Activated B cell treated with CpG ODN at 0.5 μM for 24 hours (primary cell): Measurements from ENCODE around the gene SLC4A7. TPM values are rescaled to one million over a fixed set of nuclear protein-coding genes. Genes with fewer than 3 reads are reported as not detected.
"Not testable (repeated sequence)": the region's sequence is repeated elsewhere in the genome, so short reads cannot be mapped to it uniquely, and the experiment has no call there.

Source experiments
- ATAC-seq: fragments of 200-7000 bp; cut with Tn5 transposase; one replicate; pipeline ENCODE4 v1.10.0; 2021; ENCODE audit warnings: low read depth, mild to moderate bottlenecking, moderate library complexity
- CTCF ChIA-PET: fragments of 350-600 bp; sonication (Branson Sonifier 250); formaldehyde crosslinking; loops from one replicate; lab custom pipeline; 2021; ENCODE audit warnings: antibody characterized with exemption; lab: Charles Lee
- POLR2A ChIA-PET: fragments of 350-600 bp; sonication (Branson Sonifier 250); formaldehyde crosslinking; loops from one replicate; lab custom pipeline; 2021; ENCODE audit warnings: antibody characterized with exemption; lab: Charles Lee
- DNase-seq: peaks from one replicate; pipeline ENCODE4 v3.0.0; 2022
- H3K27ac Mint-ChIP-seq: one replicate; pipeline ENCODE4 v1.8.0; 2020; ENCODE audit warnings: mixed read lengths
- H3K27me3 Mint-ChIP-seq: one replicate; pipeline ENCODE4 v1.8.0; 2021; ENCODE audit warnings: mixed read lengths
- H3K36me3 Mint-ChIP-seq: one replicate; pipeline ENCODE4 v1.8.0; 2021; ENCODE audit warnings: low read depth, mixed read lengths
- H3K4me1 Mint-ChIP-seq: one replicate; pipeline ENCODE4 v1.8.0; 2021; ENCODE audit warnings: mixed read lengths
- H3K4me3 Mint-ChIP-seq: one replicate; pipeline ENCODE4 v1.8.0; 2020; ENCODE audit warnings: mild to moderate bottlenecking, mixed read lengths
- H3K9me3 Mint-ChIP-seq: one replicate; pipeline ENCODE4 v1.8.0; 2020; ENCODE audit warnings: mixed read lengths
- intact Hi-C: fragments of 100-400 bp; cut with micrococcal nuclease; formaldehyde crosslinking; loops from one replicate; pipeline ENCODE4 v1.15.1; 2024
- total RNA-seq: library from RNA; stranded (reverse); gene quantifications from 2 replicates; pipeline ENCODE4 v1.2.3, GENCODE V29; 2022
- TF ChIP-seq, protein P1 (sequence below): fragments of 200-600 bp; IDR thresholded peaks from one replicate; pipeline ENCODE4 v1.8.0; 2022; ENCODE audit warnings: antibody characterized with exemption, mild to moderate bottlenecking

SLC4A7 gene
- total RNA-seq, 1 donor from 2014 or later: 31.3 TPM

DNA sequence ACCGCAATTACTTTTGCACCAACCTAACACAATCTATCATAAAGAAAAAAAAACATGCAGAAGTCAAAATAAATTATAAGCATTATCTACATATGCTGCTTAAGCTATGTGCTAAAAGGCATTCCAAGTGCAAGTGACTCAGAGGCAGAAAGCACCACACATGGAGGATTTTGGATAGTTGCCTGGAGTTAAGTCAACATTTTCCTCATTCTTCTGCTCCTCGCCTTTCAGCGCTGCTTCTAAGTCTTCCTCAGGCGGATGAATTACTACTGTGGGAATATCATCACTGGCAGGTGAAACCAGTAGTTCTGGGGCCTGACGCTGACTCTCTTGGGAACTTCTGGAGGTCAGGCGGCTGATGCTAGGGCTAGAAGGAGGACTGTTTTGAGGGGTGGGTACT is 53.1 kb downstream of the SLC4A7 start:
- H3K4me1 Mint-ChIP-seq: no peaks in the 10 kb centered on the region
- no peak for ATAC-seq
- ChIA-PET CTCF (no interaction called here), POLR2A (no interaction called here)
- no peak overlapping the region for H3K27ac Mint-ChIP-seq
- no peaks in the 10 kb centered on the region for H3K27me3 Mint-ChIP-seq
- no peak overlapping the region for H3K4me3 Mint-ChIP-seq
- TF ChIP-seq, protein P1, sequence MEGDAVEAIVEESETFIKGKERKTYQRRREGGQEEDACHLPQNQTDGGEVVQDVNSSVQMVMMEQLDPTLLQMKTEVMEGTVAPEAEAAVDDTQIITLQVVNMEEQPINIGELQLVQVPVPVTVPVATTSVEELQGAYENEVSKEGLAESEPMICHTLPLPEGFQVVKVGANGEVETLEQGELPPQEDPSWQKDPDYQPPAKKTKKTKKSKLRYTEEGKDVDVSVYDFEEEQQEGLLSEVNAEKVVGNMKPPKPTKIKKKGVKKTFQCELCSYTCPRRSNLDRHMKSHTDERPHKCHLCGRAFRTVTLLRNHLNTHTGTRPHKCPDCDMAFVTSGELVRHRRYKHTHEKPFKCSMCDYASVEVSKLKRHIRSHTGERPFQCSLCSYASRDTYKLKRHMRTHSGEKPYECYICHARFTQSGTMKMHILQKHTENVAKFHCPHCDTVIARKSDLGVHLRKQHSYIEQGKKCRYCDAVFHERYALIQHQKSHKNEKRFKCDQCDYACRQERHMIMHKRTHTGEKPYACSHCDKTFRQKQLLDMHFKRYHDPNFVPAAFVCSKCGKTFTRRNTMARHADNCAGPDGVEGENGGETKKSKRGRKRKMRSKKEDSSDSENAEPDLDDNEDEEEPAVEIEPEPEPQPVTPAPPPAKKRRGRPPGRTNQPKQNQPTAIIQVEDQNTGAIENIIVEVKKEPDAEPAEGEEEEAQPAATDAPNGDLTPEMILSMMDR: no peak
- H3K9me3 Mint-ChIP-seq: no peaks in the 10 kb centered on the region
- peaks cover 70% of the 10 kb centered on the region for H3K36me3 Mint-ChIP-seq
- intact Hi-C loops: no loop called here
- DNase-seq: no peak

DNA sequence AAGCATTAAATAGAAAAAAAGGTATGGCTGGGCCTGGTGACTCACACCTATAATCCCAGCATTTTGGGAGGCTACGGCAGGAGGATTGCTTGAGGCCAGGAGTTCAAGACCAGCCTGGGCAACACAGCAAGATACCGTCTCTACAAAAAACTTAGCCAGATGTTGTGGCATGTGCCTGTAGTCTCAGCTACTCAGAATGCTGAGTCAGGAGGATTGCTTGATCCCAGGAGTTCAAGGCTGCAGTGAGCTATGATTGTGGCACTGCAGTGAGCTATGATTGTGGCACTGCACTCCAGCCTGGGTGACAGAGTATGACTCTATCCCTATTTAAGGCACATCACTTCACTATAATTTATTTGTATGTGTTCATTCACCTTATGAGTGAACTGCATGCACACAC is 54.3 kb downstream of the SLC4A7 start:
- Mint-ChIP-seq H3K4me3 (no peak overlapping the region), H3K36me3 (peaks cover 59% of the 10 kb centered on the region), H3K27ac (no peak overlapping the region), H3K4me1 (no peaks in the 10 kb centered on the region), H3K9me3 (no peaks in the 10 kb centered on the region), H3K27me3 (no peaks in the 10 kb centered on the region)
- ChIA-PET CTCF (no interaction called here), POLR2A (no interaction called here)
- TF ChIP-seq, protein P1: no peak
- intact Hi-C loops: no loop called here
- ATAC-seq: no peak
- DNase-seq: no peak

DNA sequence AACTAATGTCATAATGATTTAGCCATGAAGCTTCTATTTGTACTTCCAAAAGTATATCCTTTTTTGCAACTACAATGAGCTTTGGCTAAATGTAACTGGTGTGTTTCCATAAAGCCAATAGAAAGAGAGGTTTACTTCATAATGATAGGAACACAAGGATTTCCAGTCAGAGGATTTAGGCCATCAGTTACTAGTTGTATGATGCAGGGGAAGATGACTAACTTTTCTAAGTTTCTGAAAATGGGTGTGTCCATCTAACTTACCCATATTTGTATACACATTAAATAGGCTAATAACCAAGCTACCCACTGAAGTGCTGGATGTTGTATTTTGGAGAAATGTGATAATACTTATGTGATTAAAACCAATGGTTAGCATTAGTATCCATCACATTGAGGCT is 55.7 kb downstream of the SLC4A7 start:
- ATAC-seq (no peak), DNase-seq (no peak)
- Mint-ChIP-seq H3K9me3 (no peaks in the 10 kb centered on the region), H3K27ac (no peak overlapping the region), H3K4me1 (no peaks in the 10 kb centered on the region), H3K4me3 (no peak overlapping the region), H3K36me3 (peaks cover 56% of the 10 kb centered on the region), H3K27me3 (no peaks in the 10 kb centered on the region)
- intact Hi-C loops: no loop called here
- ChIA-PET POLR2A (no interaction called here), CTCF (interaction anchor here (1.0 to 1.1 kb wide), 2 partner anchors 40 to 71 kb away, joined by 3 read pairs; no protein-coding TSS in a partner anchor)
- TF ChIP-seq, protein P1: no peak

DNA sequence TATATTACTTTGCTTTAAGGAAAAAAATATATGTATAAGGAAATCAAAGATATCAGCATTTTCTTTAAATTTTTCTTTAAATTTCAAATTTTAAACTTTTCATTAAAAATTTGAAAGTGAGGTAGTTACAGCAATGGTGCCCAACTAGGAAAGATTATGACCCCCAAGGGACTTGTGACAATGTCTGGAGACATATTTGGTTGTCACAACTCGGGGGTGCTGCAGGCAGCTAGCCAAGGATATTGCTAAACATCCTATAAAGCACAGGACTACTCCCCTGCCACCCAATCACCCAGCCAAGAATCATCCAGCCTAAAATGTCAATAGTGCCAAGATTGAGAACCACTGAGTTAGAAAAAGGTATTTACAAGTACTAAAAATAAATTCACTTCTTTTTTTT is 57.3 kb downstream of the SLC4A7 start:
- no peaks in the 10 kb centered on the region for H3K27me3 Mint-ChIP-seq
- DNase-seq: no peak
- no peak overlapping the region for H3K4me3 Mint-ChIP-seq
- ATAC-seq: no peak
- ChIA-PET POLR2A (no interaction called here), CTCF (no interaction called here)
- no peaks in the 10 kb centered on the region for H3K9me3 Mint-ChIP-seq
- intact Hi-C loops: no loop called here
- H3K4me1 Mint-ChIP-seq: no peaks in the 10 kb centered on the region
- TF ChIP-seq, protein P1: no peak
- H3K27ac Mint-ChIP-seq: no peak overlapping the region
- H3K36me3 Mint-ChIP-seq: peaks cover 53% of the 10 kb centered on the region

DNA sequence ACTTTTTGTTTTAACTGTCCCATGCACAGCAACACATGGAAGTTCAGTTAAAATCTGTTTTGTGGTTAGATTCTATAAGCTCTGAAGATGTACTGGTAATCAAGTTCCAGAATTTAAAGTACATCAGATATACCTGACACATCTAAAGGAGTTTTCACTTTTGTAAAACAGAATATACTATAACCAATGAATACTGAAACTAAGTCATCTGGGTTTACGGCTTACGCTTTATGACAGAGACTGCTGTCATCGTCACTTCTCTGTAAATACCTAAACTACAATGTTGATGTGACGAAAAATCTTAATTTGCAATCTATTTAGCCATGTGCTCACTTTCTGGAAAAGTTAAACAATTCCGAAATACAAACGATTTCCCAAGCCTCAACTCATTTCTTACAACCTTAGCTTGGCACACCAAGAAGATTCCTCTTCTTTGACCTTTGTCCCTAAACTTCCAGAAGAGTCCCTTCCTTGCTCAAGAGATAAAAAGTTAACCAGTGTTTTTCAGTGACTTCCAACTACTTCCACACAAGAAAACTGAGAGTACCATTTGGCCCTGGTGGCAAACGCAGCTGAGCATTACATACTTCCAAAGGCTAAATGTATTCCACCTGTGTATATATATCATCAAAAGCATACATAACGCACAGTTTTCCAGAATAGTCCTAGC is 58.2 kb downstream of the SLC4A7 start:
- no peak overlapping the region for H3K27ac Mint-ChIP-seq
- DNase-seq (no peak), ATAC-seq (no peak)
- intact Hi-C loops: no loop called here
- no peaks in the 10 kb centered on the region for H3K9me3 Mint-ChIP-seq
- H3K4me3 Mint-ChIP-seq: no peak overlapping the region
- no peaks in the 10 kb centered on the region for H3K27me3 Mint-ChIP-seq
- H3K36me3 Mint-ChIP-seq: peaks cover 51% of the 10 kb centered on the region
- no peaks in the 10 kb centered on the region for H3K4me1 Mint-ChIP-seq
- ChIA-PET CTCF (no interaction called here), POLR2A (no interaction called here)
- TF ChIP-seq, protein P1: no peak

DNA sequence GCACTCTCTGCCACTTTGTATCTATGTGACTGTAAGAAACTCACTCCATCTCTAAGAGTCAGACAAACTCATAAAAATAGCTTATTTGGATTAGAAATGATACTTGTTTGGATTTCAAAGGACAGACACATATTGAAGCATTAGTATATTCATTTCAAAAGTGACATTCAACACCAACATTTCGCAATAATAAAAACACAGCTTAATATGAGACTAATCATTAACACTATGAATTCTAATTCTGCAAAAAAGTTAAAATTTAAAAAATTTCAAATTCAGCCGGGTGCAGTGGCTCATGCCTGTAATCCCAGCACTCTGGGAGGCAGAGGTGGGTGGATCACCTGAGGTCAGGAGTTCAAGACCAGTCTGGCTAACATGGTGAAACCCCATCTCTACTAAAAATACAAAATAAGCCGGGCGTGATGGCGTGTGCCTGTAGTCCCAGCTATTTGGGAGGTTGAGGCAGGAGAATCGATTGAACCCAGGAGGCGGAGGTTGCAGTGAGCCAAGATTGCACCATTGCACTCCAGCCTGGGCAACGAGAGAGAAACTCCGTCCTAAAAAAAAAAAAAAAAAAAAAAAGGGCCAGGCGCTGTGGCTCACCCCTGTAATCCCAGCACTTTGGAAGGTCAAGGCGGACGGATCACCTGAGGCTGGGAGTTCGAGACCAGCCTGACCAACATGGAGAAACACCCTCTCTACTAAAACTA is 59.2 kb downstream of the SLC4A7 start:
- intact Hi-C loops, H3K27me3 Mint-ChIP-seq, CTCF ChIA-PET, DNase-seq, POLR2A ChIA-PET, H3K4me3 Mint-ChIP-seq, ATAC-seq, H3K4me1 Mint-ChIP-seq, H3K9me3 Mint-ChIP-seq, H3K27ac Mint-ChIP-seq: not testable (repeated sequence)
- H3K36me3 Mint-ChIP-seq: peaks cover 56% of the 10 kb centered on the region
